HepG2 (cell line): ENCODE measurements around the gene GRID1. TPM values are rescaled to one million over a fixed set of nuclear protein-coding genes. Genes with fewer than 3 reads are reported as not detected.

ENCODE experiments used
- ATAC-seq: fragments of 200-7000 bp; cut with Tn5 transposase; 3 replicates; pipeline ENCODE4 v1.9.1; 2020; ENCODE audit warnings: mild to moderate bottlenecking, moderate library complexity
- BruUV-seq: library from RNA; stranded (reverse); fragments of 400-500 nt; replicated peaks from 2 replicates; lab custom pipeline; 2021; lab: Mats Ljungman, UMichigan
- CTCF ChIA-PET: fragments of 300-600 bp; formaldehyde crosslinking; extraction: SDS; loops from one replicate; lab custom pipeline; 2021; ENCODE audit warnings: low total read pairs, inconsistent platforms, low intra/inter-chr PET ratio; lab: Yijun Ruan, JAX
- POLR2A ChIA-PET: fragments of 350-600 bp; sonication (Branson Sonifier 250); formaldehyde crosslinking; loops from one replicate; lab custom pipeline; 2020; ENCODE audit warnings: antibody characterized with exemption, inconsistent platforms; lab: Yijun Ruan, JAX
- DNase-seq: peaks from one replicate; pipeline ENCODE4 v3.0.0-alpha.2; 2015; ENCODE audit warnings: low spot score
- FAIRE-seq: peaks from 3 replicates; lab custom pipeline; 2011; peaks lifted over from hg19 to GRCh38; lab: Jason Lieb, UNC
- H2AFZ ChIP-seq: one replicate; pipeline ENCODE4 v1.6.1; 2011; ENCODE audit warnings: low read length, inconsistent platforms
- H3K27ac ChIP-seq: fragments of 300-600 bp; 3 replicates; pipeline ENCODE4 v1.8.0; 2011; ENCODE audit warnings: mixed run types, mild to moderate bottlenecking, mixed read lengths, low read length, inconsistent platforms; ENCODE audit not compliant: insufficient read depth; ENCODE audit errors: extremely low read length
- H3K27me3 ChIP-seq, 2 experiments: fragments of 200-600 bp in 1 of 2; 2 replicates in 1 of 2; 3 replicates in 1 of 2; pipeline versions ENCODE4 v1.6.0 to v1.8.0; 2011; ENCODE audit warnings: low read length in 2 of 2, mild to moderate bottlenecking in 2 of 2, moderate library complexity in 2 of 2, inconsistent platforms in 1 of 2; ENCODE audit not compliant: insufficient read depth in 2 of 2, control insufficient read depth in 1 of 2
- H3K36me3 ChIP-seq, 2 experiments: fragments of 200-600 bp in 1 of 2; replicated peaks in 1 of 2; 2 replicates in 1 of 2; 3 replicates in 1 of 2; pipeline versions ENCODE4 v1.5.1 to v1.8.0; 2011; ENCODE audit warnings: low read length in 2 of 2, inconsistent platforms in 1 of 2; ENCODE audit not compliant: insufficient read depth in 2 of 2, control insufficient read depth in 1 of 2
- H3K4me1 ChIP-seq: 2 replicates; pipeline ENCODE4 v1.5.1; 2012; ENCODE audit warnings: low read length, inconsistent platforms; ENCODE audit not compliant: insufficient read depth
- H3K4me2 ChIP-seq: 2 replicates; pipeline ENCODE4 v1.6.0; 2011; ENCODE audit warnings: low read depth, low read length, inconsistent platforms
- H3K4me3 ChIP-seq, 3 experiments: fragments of 200-600 bp in 1 of 3; sonication (generic), shearing (Covaris generic) in 1 of 3; replicated peaks in 1 of 3; 2 replicates each; pipeline ENCODE4 v1.5.1; 2011 to 2016; ENCODE audit warnings: low read length in 3 of 3, inconsistent platforms in 2 of 3, low read depth in 2 of 3, mild to moderate bottlenecking in 2 of 3, control low read depth in 1 of 3, mixed read lengths in 1 of 3; ENCODE audit not compliant: insufficient read depth in 1 of 3
- H3K79me2 ChIP-seq: one replicate; pipeline ENCODE4 v1.6.1; 2011; ENCODE audit warnings: low read length, inconsistent platforms; ENCODE audit not compliant: insufficient read depth
- H3K9ac ChIP-seq: 2 replicates; pipeline ENCODE4 v1.6.0; 2011; ENCODE audit warnings: mild to moderate bottlenecking, low read depth, low read length, inconsistent platforms; ENCODE audit not compliant: insufficient read depth
- H3K9me3 ChIP-seq: 2 replicates; pipeline ENCODE4 v1.5.1; 2012; ENCODE audit warnings: mild to moderate bottlenecking, low read length
- H4K20me1 ChIP-seq: 2 replicates; pipeline ENCODE4 v1.6.0; 2011; ENCODE audit warnings: inconsistent platforms, mild to moderate bottlenecking, low read length, moderate library complexity; ENCODE audit not compliant: insufficient read depth
- ATRX ChIP-seq: sonication (generic); formaldehyde crosslinking; IDR thresholded peaks from 2 replicates; pipeline ENCODE4 v1.4.0; 2020; ENCODE audit warnings: missing genetic modification reagents, borderline replicate concordance
- BCL6 ChIP-seq: IDR thresholded peaks from 2 replicates; pipeline ENCODE4 v1.6.1; 2016; ENCODE audit warnings: missing genetic modification reagents, missing compliant biosample characterization
- KLF15 ChIP-seq: sonication (generic); formaldehyde crosslinking; IDR thresholded peaks from 2 replicates; pipeline ENCODE4 v1.8.1; 2023; ENCODE audit warnings: borderline replicate concordance, mild to moderate bottlenecking, inconsistent platforms, missing genetic modification reagents, mixed read lengths
- NFATC3 ChIP-seq: sonication (generic); formaldehyde crosslinking; IDR thresholded peaks from 2 replicates; pipeline ENCODE4 v1.5.1; 2020; ENCODE audit warnings: mild to moderate bottlenecking, missing genetic modification reagents
- NFE2 ChIP-seq: sonication (generic); formaldehyde crosslinking; IDR thresholded peaks from 2 replicates; pipeline ENCODE4 v1.4.0; 2020; ENCODE audit warnings: missing genetic modification reagents
- NFKBIZ ChIP-seq: IDR thresholded peaks from 2 replicates; pipeline ENCODE4 v1.6.1; 2018; ENCODE audit warnings: missing genetic modification reagents, missing compliant biosample characterization
- NRL ChIP-seq: sonication (generic); formaldehyde crosslinking; IDR thresholded peaks from 2 replicates; pipeline ENCODE4 v1.5.0; 2020; ENCODE audit warnings: missing genetic modification reagents, mild to moderate bottlenecking, moderate library complexity, borderline replicate concordance
- PAF1 ChIP-seq: IDR thresholded peaks from 2 replicates; pipeline ENCODE4 v1.6.1; 2016; ENCODE audit warnings: missing genetic modification reagents, missing compliant biosample characterization
- PLSCR1 ChIP-seq: sonication (generic); formaldehyde crosslinking; IDR thresholded peaks from 2 replicates; pipeline ENCODE4 v1.5.0; 2020; ENCODE audit warnings: missing genetic modification reagents, mild to moderate bottlenecking, borderline replicate concordance
- RXRB ChIP-seq: IDR thresholded peaks from 2 replicates; pipeline ENCODE4 v1.6.1; 2016; ENCODE audit warnings: borderline replicate concordance, missing genetic modification reagents, missing compliant biosample characterization
- SPEN ChIP-seq: sonication (generic); formaldehyde crosslinking; IDR thresholded peaks from 2 replicates; pipeline ENCODE4 v1.5.1; 2020; ENCODE audit warnings: low read depth, mild to moderate bottlenecking, missing genetic modification reagents
- SYNCRIP ChIP-seq: fragments of 200-400 bp; formaldehyde crosslinking; IDR thresholded peaks from 2 replicates; pipeline ENCODE4 v1.6.1; 2018; ENCODE audit warnings: mild to moderate bottlenecking, low read depth, low read length; ENCODE audit not compliant: insufficient read depth
- ZBTB44 ChIP-seq: sonication (generic); formaldehyde crosslinking; IDR thresholded peaks from 2 replicates; pipeline ENCODE4 v1.4.0; 2020; ENCODE audit warnings: missing genetic modification reagents
- ZFY ChIP-seq: sonication (generic); formaldehyde crosslinking; IDR thresholded peaks from 2 replicates; pipeline ENCODE4 v1.4.0; 2020; ENCODE audit warnings: missing genetic modification reagents
- ZNF34 ChIP-seq: sonication (generic); formaldehyde crosslinking; IDR thresholded peaks from 2 replicates; pipeline ENCODE4 v1.4.0; 2020; ENCODE audit warnings: mild to moderate bottlenecking, missing genetic modification reagents, borderline replicate concordance
- ZNF576 ChIP-seq: sonication (generic); formaldehyde crosslinking; IDR thresholded peaks from 2 replicates; pipeline ENCODE4 v1.4.0; 2020; ENCODE audit warnings: mild to moderate bottlenecking, missing genetic modification reagents
- ZNF780A ChIP-seq: sonication (generic); formaldehyde crosslinking; IDR thresholded peaks from 2 replicates; pipeline ENCODE4 v1.8.0; 2022; ENCODE audit warnings: mild to moderate bottlenecking, missing genetic modification reagents, moderate library complexity
- ZNF790 ChIP-seq: sonication (generic); formaldehyde crosslinking; IDR thresholded peaks from 2 replicates; pipeline ENCODE4 v1.8.0; 2022; ENCODE audit warnings: missing genetic modification reagents, mild to moderate bottlenecking, borderline replicate concordance
- WGBS: methylation state at CpG from one replicate; pipeline ENCODE4 v1.1.6; 2017; ENCODE audit warnings: low lambda C conversion rate; 5-methylcytosine and 5-hydroxymethylcytosine counted together
- in situ Hi-C: cut with HindIII; loops from 2 replicates; pipeline ENCODE4 v1.10.0; 2017; ENCODE audit warnings: low pct_unique_long_range_greater_than_20kb; ENCODE audit not compliant: extremely low pct_ligation_motif_present
- intact Hi-C: fragments of 100-400 bp; cut with micrococcal nuclease; formaldehyde crosslinking; loops from one replicate; pipeline ENCODE4 v1.10.0; 2022; ENCODE audit not compliant: unreplicated experiment
- polyA plus RNA-seq, 8 experiments: library from polyadenylated mRNA; depleted of rRNA in 3 of 8; stranded (reverse) in 7 of 8; unstranded in 1 of 8; fragments of >200 nt; fragmentation: Illumina TruSeq in 4 of 8; extraction: Trizol in 4 of 8; gene quantifications; 2 replicates each; pipeline versions ENCODE4 v1.2.1 to v1.2.3, GENCODE V29; 2011 to 2016; ENCODE audit warnings: low read depth in 4 of 8, missing spikeins in 1 of 8, mixed read lengths in 1 of 8; ENCODE audit not compliant: insufficient read depth in 1 of 8
- total RNA-seq, 5 experiments: library from RNA; depleted of rRNA; stranded (reverse); fragments of >200 nt; fragmentation: Illumina TruSeq; extraction: Trizol; gene quantifications; 2 replicates each; pipeline ENCODE4 v1.2.3, GENCODE V29; 2016; ENCODE audit warnings: low read depth in 1 of 5
- TF ChIP-seq, protein P1 (sequence below): sonication (generic); formaldehyde crosslinking; IDR thresholded peaks from 2 replicates; pipeline ENCODE4 v1.4.0; 2020; ENCODE audit warnings: missing genetic modification reagents
- TF ChIP-seq, protein P2 (sequence below): sonication (generic); formaldehyde crosslinking; IDR thresholded peaks from 2 replicates; pipeline ENCODE4 v1.5.0; 2020; ENCODE audit warnings: missing genetic modification reagents, mild to moderate bottlenecking, borderline replicate concordance

The GRID1 gene
- total and polyA plus RNA-seq, 2 of the 13 experiments (the other 11 are each of a cell fraction or from before 2014, with no cell fraction given) = 0.05 TPM; not detected in 1

DNA sequence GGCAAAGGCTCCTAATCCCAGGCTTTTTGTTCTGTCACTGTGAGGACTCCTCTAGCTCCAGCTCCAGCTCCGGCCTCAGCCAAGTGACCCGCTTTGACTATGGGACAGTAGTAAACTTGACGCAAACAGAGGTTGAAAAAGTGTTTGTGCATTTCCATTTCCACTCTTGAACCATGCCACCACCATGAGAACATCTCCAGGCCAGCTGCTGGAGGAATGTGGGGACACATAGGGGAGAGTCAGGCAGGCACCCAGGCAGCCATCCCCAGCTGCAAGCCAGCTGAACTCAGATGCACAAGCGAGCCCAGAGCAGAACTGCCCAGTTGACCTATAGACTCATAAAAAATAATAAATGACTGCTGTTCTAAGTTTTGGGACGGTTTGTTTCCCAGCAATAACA lies 224.7 kb downstream of the GRID1 start (continued):
- TF ChIP-seq, protein P1, sequence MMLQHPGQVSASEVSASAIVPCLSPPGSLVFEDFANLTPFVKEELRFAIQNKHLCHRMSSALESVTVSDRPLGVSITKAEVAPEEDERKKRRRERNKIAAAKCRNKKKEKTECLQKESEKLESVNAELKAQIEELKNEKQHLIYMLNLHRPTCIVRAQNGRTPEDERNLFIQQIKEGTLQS (CRISPR knock-in tag) = no peak
- TF ChIP-seq SPEN (CRISPR knock-in tag) (no peak), NFKBIZ (CRISPR knock-in tag) (no peak), PLSCR1 (CRISPR knock-in tag) (no peak), RXRB (CRISPR knock-in tag) (no peak), ZFY (CRISPR knock-in tag) (no peak), KLF15 (CRISPR knock-in tag) (no peak), ZNF34 (CRISPR knock-in tag) (no peak)
- TF ChIP-seq, protein P2, sequence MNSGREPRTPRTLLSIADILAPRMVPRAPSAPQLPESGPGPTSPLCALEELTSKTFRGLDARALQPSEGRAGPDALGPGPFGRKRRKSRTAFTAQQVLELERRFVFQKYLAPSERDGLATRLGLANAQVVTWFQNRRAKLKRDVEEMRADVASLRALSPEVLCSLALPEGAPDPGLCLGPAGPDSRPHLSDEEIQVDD (CRISPR knock-in tag) = no peak
- TF ChIP-seq, all 625 proteins: peak for 0

GRCh38 chr10:86139066-86139657 lies 227.4 kb downstream of the GRID1 start:
- intact Hi-C loops = loop anchor here (2.0 kb wide), 1 partner anchor 144 kb away; no protein-coding TSS in a partner anchor
- H2AFZ ChIP-seq = no peak overlapping the region
- DNase-seq (peak; percentile 16), ATAC-seq (peak; percentile 85), FAIRE-seq (peak; percentile 32)
- CTCF ChIA-PET = interaction anchor here (0.7 kb wide), 1 partner anchor 1211 kb away, joined by 3 read pairs; no protein-coding TSS in a partner anchor
- H3K4me3 ChIP-seq = no peak overlapping the region
- no peak overlapping the region for H3K27ac ChIP-seq
- H3K36me3 ChIP-seq = no peaks in the 10 kb centered on the region
- H3K4me1 ChIP-seq = no peaks in the 10 kb centered on the region
- no peak overlapping the region for H3K9ac ChIP-seq
- H4K20me1 ChIP-seq = no peaks in the 10 kb centered on the region
- in situ Hi-C loops = no loop called here
- 19% methylated on average over 7 of the region's 11 CpGs for WGBS
- no TSS peak for BruUV-seq
- no peaks in the 10 kb centered on the region for H3K79me2 ChIP-seq
- no peaks in the 10 kb centered on the region for H3K9me3 ChIP-seq
- POLR2A ChIA-PET = no interaction called here
- H3K27me3 ChIP-seq = peaks cover 0 to 2% of the 10 kb centered on the region in 2 experiments; a peak in 2 of 5 replicates
- H3K4me2 ChIP-seq = no peak overlapping the region
- no peak for TF ChIP-seq ZBTB44 (CRISPR knock-in tag)
- TF ChIP-seq ZNF780A (CRISPR knock-in tag) = no peak
- no peak for TF ChIP-seq NRL (CRISPR knock-in tag)
- no peak for TF ChIP-seq NFE2 (CRISPR knock-in tag)
- no peak for TF ChIP-seq SYNCRIP
- no peak for TF ChIP-seq ZNF790 (CRISPR knock-in tag)
- no peak for TF ChIP-seq BCL6
- peak; percentile 95; the same call in 1 of the 2 replicates for TF ChIP-seq ZNF576
- TF ChIP-seq ATRX = no peak
- no peak for TF ChIP-seq NFATC3 (CRISPR knock-in tag)
- TF ChIP-seq PAF1 (CRISPR knock-in tag) = no peak
